ENCODE results near the gene HORMAD2.
A peak's percentile ranks its signal among the peaks of the same experiment; 100 is the strongest.

The HORMAD2 gene

DNA sequence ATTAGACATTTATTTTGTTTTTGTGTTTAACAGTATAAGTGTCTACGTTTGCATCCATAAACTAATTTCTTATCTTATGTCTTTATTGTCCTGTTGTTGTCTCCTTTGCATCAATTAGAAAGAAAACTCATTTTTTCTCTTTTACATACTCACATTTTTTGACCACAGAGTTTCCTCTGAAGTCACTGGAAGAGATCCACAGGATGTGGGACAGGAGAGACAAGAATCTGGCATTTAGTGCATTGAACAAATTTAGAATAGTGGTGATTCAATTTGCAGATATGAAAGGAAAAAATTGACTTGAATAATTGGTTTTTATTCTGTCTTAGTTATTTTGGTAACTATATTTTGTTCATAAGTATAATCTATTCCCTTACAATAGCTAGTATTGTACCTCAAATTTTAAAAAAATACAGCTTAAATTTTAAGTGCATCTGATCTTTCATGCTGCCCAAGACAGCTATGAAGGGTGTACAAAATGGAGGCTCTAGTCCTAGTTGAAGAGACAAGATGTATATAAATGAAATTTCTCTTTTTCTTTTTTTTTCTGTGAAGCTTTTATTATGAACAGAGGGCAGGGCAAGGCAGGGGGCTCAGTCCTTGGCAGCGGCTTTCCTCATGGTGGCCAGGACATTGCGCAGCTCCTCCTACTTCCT is 24.4 kb downstream of the HORMAD2 start:
- DNase-seq (ENCODE audit: low spot score) (no peak), FAIRE-seq (no peak)

DNA sequence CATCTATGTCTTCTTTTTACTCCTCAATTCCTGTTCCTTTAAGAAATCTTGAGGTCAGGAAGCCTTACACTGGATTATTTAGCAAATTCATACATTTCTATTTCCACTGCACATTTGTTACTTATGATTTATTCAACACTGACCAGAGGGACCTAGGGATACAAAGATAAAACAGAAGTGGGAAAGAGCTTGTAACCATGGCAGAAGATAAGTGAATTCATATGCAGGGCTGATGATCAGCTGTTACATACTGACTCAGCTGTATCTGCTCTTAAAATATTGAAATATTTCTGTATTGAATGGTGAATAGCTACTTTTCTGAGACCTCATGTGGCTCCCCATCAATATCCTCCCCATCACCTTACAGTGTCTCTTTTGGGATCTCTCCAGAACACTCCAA is 25.2 kb downstream of the HORMAD2 start:
- FAIRE-seq, result no peak

DNA sequence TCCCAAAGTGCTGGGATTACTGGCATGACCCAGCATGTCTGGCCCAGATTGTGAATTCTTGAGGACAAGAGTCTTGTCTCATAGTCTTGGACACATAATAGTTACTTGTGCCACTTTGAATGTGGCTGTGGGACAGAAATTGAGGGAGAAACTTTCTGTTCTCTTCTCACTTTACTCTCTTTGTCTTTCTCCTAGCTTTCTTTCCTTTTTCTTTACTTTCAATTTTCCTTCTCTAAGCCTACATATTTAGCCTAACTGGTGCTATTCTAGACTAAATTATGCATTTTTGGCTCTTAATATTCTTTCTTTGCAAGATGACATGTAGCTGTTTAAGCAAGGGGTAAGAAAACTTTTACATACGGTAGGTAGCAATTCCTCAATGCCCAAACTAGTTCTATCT is 33.2 kb downstream of the HORMAD2 start:
- FAIRE-seq (no peak), DNase-seq (ENCODE audit: low spot score) (no peak)

More for the DNA sequence above, 25.2 kb downstream of the HORMAD2 start:
- no peak for DNase-seq (ENCODE audit: low spot score)

DNA sequence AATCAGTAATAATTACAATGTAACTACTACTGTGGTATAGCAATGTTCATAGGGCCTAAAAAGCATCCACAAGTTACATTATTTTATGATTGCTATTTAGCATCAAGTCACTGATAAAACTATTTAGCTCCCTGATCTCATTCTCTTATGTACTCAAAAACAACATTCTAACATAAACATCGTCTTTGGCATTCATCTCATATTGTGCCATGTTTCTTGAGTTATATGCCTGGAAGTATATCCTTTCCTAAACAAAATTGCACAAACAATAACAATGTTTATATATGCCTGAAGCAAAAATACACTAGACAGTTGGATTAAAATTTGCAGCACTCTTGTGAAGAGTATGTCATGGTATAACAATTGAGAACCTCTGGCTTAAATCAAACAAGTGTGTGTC is 34.1 kb downstream of the HORMAD2 start:
- no peak for FAIRE-seq
- DNase-seq (ENCODE audit: low spot score), result no peak

DNA sequence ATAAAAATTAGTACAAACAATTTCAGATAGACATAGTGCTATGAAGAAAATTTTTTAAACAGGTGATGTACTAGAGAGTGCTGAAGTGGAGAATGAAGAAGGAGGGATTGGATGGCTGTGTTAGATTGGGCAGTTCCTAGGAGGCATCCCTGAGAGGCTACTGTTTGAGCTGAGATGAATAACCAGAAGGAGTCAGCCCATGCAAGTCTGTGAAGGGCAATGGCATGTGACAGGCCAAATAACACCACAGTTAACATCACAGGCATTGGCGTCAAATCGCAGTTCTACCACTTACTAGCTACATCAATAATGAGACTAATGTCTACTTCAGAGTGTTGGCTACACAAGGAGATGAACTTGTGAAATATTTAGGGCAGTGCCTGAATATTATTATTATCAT is 35.4 kb downstream of the HORMAD2 start:
- no peak for FAIRE-seq
- peak; percentile 28 for DNase-seq (ENCODE audit: low spot score)

DNA sequence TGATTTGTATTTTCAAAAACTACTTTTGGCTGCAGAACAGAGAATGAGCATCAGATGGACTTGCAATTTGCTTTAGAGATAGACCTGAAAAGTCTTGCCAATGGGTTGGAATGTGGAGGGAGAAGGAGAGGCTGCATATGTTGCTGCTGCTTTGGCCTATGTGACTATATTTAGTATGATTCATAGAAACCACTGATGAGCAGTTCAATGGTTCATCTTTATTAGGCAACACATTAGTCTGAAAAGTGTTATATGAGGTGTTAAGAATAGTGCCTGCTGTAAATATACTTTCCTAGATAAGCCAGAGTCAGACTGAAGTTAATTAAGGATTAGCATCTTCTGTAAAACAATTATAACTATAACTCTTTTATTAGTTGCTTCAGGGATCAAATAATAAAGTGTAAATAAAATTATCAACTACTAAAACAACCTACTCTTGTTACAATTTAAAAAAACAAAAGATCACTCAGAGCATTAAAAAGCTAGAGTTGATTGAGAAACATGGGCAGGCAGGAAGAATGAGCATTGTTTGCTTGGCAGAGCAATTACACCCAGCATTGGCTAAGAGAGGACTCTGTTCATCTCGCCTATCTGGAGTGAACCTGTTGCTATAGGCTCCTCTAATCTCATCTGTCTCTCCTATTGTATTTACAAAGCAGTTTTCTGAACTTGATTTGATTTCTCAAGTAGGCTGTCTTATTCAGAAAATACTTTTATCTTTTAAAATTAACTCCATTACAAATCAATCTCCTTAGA is 36.3 kb downstream of the HORMAD2 start:
- peak; percentile 66 for DNase-seq (ENCODE audit: low spot score)
- peak; percentile 90 for FAIRE-seq

DNA sequence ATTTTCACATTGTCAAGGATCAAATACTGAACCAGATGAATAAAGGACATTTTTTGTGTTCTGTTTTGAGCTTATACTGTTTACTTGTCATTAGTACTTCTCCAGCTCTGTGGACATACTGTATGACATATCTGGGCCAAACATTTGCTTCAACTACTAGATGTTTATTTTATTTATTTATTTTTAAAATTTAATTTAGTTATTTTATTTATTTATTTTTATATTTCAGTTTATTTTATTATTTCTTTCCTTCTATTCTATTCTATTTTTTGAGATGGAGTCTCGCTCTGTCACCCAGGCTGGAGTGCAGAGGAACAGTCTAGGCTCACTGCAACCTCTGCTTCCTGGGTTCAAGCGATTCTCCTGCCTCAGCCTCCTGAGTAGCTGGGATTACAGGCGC is 37.0 kb downstream of the HORMAD2 start:
- FAIRE-seq (no peak), DNase-seq (ENCODE audit: low spot score) (no peak)

DNA sequence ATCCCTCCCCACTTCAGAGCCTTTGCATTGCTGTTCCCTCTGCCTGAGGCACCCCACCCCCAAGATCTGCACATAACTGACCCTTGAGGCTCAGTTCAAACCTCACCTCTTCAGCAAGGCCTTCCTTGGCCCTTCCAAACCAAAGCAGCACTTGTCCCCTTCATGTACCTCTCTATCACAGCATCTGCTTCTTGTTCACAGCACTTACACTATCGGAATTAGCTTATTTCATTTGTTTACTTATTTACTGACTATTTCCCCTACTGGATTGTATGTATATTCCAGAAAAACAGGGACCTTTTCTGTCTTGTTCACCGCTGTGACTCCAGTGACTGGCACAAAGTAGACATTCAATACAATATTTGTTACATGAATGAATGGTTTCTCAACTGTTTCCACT is 38.0 kb downstream of the HORMAD2 start:
- FAIRE-seq (no peak), DNase-seq (ENCODE audit: low spot score) (no peak)

DNA sequence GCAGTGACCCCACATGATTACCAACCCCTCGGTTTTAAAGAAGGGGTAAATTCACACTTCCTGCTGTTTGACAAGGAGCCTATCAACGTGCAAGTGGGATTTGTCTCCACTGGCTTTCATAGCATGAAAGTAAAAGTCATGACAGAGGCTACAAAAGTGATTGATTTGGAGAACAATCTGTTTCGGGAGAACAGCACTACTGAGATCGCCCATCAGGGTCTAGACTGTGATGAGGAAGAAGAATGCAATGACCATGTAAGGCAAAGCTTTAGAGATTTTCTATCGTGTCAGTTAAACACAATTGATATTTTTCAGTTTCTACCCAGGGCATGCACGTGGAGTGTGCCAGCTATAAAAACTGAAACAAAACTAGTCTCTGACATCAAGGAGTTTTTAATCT is 41.7 kb downstream of the HORMAD2 start:
- DNase-seq (ENCODE audit: low spot score) (no peak), FAIRE-seq (no peak)

DNA sequence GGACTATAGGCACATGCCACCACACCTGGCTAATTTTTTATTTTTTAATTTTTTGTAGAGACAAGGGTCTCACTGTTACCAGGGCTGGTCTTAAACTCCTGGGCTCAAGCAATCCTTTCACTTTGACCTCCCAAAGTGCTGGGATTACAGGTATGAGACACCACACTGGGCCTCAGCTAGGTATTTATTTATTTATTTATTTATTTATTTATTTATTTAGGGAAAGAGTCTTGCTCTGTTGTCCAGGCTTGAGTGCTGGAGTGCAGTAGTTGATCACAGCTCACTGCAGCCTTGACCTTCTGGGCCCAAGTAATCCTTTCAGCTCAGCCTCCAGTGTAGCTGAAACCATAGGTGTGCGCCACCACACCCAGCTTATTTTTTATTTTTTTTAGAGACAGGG is 43.2 kb downstream of the HORMAD2 start:
- no peak for FAIRE-seq
- DNase-seq (ENCODE audit: low spot score), result no peak

DNA sequence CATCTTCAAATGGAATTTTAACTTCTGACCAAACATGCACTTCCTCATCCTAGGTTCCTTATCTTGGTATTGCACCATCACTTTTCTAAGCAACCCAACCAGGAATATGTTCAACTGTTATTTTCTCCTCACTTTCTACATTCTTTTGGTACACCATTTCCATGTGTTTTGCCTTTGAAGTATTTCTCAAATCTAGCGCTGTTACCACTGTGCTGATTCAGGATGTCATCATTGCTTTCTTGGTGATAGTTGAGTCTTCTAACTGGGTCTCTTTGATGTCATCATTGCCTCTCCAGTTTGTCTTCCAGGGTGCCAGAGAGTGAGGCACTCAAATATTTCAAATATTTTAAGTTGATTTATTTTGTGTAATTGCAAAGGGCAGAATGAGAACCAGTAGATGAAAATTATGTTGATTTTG is 47.5 kb downstream of the HORMAD2 start:
- FAIRE-seq, result no peak
- DNase-seq (ENCODE audit: low spot score), result peak; percentile 50

DNA sequence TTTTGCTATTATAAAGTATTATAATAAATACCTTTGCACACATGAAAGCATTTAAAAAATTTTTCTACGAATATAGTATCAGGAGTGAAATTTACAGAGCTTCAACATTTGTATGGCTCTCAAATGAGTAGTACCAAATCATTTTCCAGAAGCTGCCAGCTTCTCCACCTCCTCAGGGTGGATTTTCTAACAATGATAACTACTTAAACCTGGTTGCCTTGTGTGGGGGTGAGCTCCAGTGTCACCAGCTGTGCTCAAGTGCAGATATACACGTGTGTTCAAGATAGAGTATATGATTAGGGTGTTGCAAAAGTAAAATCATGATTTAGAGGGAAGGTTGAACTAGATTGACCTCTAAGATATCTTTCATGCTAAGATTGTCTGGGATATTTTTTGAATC is 48.2 kb downstream of the HORMAD2 start:
- no peak for DNase-seq (ENCODE audit: low spot score)

DNA sequence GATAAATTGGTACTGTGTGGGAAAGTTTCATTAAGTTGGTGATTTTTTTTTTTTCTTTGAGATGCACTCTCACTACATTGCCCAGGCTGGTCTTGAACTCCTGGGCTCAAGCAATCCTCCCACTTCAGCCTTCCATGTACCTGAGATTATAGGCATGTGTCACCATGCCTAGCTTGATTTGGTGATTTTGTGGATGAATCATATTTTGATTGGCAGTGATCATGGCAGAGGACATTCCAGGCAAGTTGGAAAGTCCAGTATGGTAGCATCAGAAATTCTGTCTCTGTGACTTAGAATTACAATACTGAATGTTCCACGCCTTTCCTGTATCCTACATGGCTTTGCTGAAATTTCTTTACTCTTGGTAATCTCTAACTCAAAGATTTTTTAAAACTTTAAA is 49.4 kb downstream of the HORMAD2 start:
- FAIRE-seq, result no peak
- DNase-seq (ENCODE audit: low spot score), result peak; percentile 20

More for the DNA sequence above, 48.2 kb downstream of the HORMAD2 start:
- no peak for FAIRE-seq

DNA sequence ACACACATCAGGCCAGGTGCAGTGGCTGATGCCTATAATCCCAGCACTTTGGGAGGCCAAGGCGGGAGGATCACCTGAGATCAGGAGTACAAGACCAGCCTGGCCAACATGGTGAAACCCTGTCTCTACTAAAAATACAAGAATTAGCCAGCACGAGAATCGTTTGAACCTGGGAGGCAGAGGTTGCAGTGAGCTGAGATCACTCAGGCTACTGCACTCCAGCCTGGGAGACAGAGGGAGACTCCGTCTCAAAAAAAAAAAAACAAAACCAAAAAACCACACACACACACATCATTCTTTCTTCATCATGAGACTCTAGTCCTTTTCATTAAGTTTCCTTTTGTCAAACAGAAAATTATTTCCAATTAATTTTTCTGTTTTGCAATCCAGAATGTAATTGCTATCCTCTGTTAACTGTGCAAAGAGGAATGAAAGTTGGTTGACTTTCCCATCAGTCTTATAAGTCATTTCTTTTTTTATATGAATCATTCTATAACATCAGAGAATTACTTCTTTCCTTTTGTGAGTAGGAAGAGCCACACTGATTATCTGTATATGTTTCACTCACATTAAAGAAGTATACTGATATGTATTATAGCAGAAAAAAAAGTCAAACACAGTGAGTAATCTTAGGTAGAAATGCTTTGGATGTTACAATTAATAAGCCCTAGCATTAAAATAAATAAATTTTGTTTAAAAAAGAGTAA is 52.2 kb downstream of the HORMAD2 start:
- DNase-seq (ENCODE audit: low spot score) (no peak), FAIRE-seq (no peak)

DNA sequence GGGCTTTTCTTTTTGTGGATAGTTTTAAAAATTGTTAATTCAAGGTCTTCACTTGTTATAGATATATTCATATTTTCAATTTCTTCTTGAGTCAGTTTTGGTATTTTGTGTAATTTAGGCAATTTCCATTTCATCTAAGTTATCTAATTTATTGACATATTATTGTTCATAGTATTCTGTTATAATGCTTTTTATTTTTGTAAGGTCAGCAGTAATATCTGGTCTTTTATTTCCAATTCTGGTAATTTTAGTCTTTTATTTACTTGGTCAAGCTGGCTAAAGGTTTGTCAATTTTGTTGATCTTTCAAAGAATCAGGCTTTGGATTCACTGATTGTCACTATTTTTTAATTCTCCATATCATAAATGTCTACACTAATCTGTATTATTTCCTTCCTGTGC is 60.1 kb downstream of the HORMAD2 start:
- FAIRE-seq (no peak), DNase-seq (ENCODE audit: low spot score) (no peak)

DNA sequence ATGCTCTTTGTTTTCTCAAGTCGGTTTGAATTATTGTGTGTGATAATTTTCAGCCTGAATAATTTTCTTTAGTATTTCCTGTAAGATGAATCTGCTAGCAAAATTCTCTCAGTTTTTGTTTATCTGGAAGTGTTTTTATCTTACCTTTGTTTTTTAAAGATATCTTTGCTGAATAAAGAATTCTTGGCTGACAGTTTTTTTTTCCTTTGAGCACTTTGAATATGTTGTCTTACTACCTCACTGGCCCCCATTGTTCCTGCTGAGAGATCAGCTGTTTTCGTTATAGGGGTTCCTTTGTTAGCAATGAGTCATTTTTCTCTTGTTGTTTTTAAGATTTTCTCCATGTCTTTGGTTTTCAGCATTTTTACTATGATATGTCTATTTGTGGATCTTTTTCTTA is 63.0 kb downstream of the HORMAD2 start:
- FAIRE-seq (no peak), DNase-seq (ENCODE audit: low spot score) (no peak)

DNA sequence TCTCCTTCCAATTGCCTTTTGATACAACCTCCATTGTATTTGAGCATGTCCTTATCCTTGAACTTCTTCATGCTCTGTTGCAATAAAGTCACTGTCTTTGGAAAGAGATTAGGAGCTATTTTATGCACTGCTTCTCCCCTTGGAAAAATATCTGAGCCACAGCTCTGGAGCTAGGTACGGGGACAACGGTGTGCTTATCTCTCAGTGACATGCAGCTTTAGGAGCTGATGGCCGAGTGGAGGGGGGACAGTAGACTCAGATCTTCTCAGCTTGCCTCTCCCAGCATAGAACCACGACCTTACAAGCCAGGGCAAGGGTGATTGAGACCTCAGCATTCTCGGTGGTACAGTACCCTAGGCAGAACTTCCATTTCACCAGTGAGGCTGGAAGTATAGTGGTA is 64.1 kb downstream of the HORMAD2 start:
- no peak for DNase-seq (ENCODE audit: low spot score)
- no peak for FAIRE-seq

DNA sequence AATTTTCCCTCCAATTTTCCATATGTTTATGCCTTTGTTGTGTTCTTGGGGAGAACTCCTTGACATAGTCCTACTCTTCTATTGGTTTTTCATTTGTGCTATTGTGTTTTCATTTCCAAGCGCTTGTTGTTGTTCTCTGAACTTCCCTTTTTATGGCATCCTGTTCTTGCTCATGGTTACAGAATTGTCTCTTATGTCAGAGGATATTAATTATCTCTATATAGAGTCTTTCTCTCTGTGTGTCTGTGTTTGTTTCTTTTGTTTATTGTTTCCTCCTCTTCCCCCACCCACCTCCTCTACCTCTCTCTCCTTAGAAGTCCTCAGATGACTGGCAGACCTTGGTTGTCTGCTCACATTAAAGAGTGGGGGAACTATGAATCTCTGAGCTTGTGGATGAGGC is 69.9 kb downstream of the HORMAD2 start:
- FAIRE-seq (no peak), DNase-seq (ENCODE audit: low spot score) (no peak)

DNA sequence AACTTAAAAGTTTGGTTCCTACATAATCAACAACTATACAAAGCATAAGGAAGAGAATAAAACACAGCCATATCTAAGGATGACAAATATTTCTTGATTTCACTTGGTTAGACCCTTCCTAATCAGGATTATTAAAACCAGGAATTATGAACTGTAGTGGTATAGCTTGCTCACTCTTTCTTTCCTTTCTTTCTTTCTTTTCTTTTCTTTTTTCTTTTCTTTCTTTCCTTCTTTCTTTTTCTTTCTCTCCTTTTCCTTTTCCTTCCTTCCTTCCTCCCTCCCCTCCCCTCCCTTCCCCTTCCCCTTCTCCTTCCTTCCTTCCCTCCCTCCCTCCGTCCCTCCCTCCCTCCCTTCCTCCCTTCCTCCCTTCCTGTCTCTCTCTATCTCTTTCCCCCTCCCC is 78.0 kb downstream of the HORMAD2 start:
- DNase-seq (ENCODE audit: low spot score), result no peak
- FAIRE-seq, result no peak

DNA sequence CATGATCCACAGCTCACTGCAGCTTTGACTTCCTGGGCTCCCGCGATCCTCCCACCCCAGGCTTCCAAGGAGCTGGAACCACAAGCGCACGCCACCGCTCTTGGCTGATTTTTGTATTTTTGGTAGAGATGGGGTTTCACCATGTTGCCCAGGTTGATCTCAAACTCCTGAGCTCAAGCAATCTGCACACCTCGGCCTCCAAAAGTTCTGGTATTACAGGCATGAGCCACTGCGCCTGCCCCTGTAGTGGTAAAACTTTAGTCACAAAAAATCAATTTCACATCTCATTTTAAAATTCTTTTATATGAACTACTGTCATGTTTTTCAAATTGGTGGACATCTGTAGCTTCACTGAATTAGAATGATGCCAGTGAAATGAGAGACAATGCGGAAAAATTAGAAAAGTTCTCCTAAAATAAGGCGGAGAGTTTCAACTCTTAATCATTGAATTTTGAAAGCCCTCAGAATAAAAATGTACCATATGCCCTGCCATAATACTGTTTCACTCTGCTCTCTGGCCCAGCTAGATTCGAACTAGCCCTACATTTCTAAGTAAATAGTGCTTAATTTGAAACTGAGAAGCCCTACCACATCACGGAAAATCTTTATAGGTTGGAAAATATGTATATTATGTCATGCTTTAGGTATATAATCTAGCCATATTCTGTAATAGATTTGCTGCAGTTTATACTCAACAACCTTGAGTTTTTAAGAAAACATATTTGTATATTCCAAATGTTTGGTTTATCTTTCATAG is 78.7 kb downstream of the HORMAD2 start:
- no peak for DNase-seq (ENCODE audit: low spot score)
- no peak for FAIRE-seq

DNA sequence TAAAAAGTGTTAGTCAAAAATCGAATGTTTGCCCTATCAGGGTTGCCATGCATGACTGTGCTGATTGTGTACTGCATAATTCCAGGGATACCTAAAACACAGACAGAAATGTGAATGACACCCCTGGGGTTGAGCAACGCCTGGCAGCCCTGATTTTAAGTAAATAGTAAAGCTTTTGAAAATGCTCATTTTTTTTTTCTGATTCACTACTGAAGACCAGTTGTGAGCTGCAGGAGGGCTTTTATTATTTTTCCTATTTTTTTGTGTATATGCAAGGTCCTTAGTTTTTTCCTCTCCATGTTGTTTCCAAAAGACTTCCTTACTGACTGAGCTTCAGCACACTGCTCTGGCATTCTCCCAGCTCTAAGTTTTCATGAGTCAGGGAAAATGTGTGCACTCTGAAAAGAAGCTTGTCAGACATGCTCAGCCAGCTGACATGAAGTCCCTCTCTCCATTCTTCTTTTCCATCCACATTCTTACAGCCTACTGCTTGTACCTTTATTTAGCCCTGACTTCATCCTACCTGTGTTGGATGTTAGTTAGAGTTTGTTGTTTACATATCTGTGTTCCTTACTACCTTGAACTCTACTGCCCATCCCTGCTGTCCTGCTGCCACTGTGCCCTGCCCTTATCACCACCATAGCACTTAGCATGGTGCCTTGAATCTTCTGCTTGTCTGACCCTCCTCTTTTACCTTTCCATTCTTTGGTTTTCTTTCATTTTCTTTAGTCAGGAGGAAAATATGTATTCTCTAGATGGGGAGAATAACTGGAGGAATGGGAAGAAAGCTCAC is 79.5 kb downstream of the HORMAD2 start:
- DNase-seq (ENCODE audit: low spot score) (peak; percentile 54), FAIRE-seq (peak; percentile 79)
